Posterior vena cava (tissue), 2 donors: ENCODE measurements around the gene MUL1. TPM values are rescaled to one million over a fixed set of nuclear protein-coding genes. Genes with fewer than 3 reads are reported as not detected.

ENCODE experiments used
- DNase-seq: peaks from one replicate; pipeline ENCODE4 v3.0.0-alpha.2; 2020; ENCODE audit warnings: low spot score
- intact Hi-C, 2 donors: fragments of 100-400 bp; cut with DNase I; formaldehyde crosslinking; loops; one replicate each; pipeline versions ENCODE4 v1.14.1 to v1.14.2; 2022 to 2023
- long read RNA-seq, 2 donors: library from polyadenylated mRNA; unstranded; transcript quantifications; one replicate each; pipeline ENCODE4 v2.0.0, GENCODE V29; 2020 to 2021
- total RNA-seq, 2 donors: library from RNA; stranded (reverse); fragmentation: NEBNext Ultra II Directional; extraction: Animal tissue kit (Norgen Biotek cat#: 25700); gene quantifications; one replicate each; pipeline ENCODE4 v1.2.1, GENCODE V29; 2021
- donor health status: DM: yes; HTN: yes; CAD: no.
- donor health status: DM: yes; HTN: yes; CAD: no.

Gene MUL1
- total RNA-seq, result 10 to 100 TPM; 20.9 to 21.7 TPM
- long read RNA-seq, donor 1, transcript MUL1-201 (4 exons, 2,438 nt), result major isoform, 20 of 24 reads
- long read RNA-seq, donor 1, partial matches to known transcripts, result 0 of 24 reads
- long read RNA-seq, donor 1, other reads (novel, unspliced or antisense), result 4 of 24 reads
- long read RNA-seq, donor 2, transcript MUL1-201 (4 exons, 2,438 nt), result major isoform, 99 of 107 reads
- long read RNA-seq, donor 2, partial matches to known transcripts, result 2 of 107 reads
- long read RNA-seq, donor 2, other reads (novel, unspliced or antisense), result 6 of 107 reads

- peak; percentile 99 for DNase-seq
- intact Hi-C loops, result no loop called here
Observed at GRCh38 chr1:20507564-20508410, at the start of gene MUL1. Gene MUL1 (minus strand): TSS chr1:20508151. CDS start chr1:20508024, 127 bp downstream.

- no peak for DNase-seq
Observed at GRCh38 chr1:20555758-20556120, 47.8 kb upstream of the MUL1 start.

GRCh38 chr1:20555025-20555757 is 47.2 kb upstream of the MUL1 start:
- no peak for DNase-seq
- intact Hi-C loops, result no loop called here

More at GRCh38 chr1:20555758-20556120, 47.8 kb upstream of the MUL1 start:
- intact Hi-C loops, result no loop called here

GRCh38 chr1:20552728-20553445 is 44.9 kb upstream of the MUL1 start:
- intact Hi-C loops, result no loop called here
- no peak for DNase-seq

- DNase-seq, result peak; percentile 95
- intact Hi-C loops, result no loop called here
Observed at GRCh38 chr1:20551945-20552727, 44.2 kb upstream of the MUL1 start, which contains the start of gene FAM43B. Gene FAM43B (plus strand): TSS chr1:20552573. CDS start chr1:20552974, 401 bp downstream.

GRCh38 chr1:20551161-20551560 is 43.2 kb upstream of the MUL1 start:
- peak; percentile 83 for DNase-seq
- intact Hi-C loops, result no loop called here

GRCh38 chr1:20546637-20547036 is 38.7 kb upstream of the MUL1 start:
- intact Hi-C loops, result no loop called here

GRCh38 chr1:20540281-20540680 is 32.3 kb upstream of the MUL1 start:
- no peak for DNase-seq
- intact Hi-C loops, result no loop called here

More at GRCh38 chr1:20546637-20547036, 38.7 kb upstream of the MUL1 start:
- DNase-seq, result no peak

- no peak for DNase-seq
- intact Hi-C loops, result no loop called here
Observed at GRCh38 chr1:20538760-20539551, 31.0 kb upstream of the MUL1 start.

- DNase-seq, result no peak
- intact Hi-C loops, result no loop called here
Observed at GRCh38 chr1:20538227-20538626, 30.3 kb upstream of the MUL1 start.

- no peak for DNase-seq
- intact Hi-C loops, result no loop called here
Observed at GRCh38 chr1:20534659-20535417, 26.9 kb upstream of the MUL1 start.

GRCh38 chr1:20533635-20534034 is 25.7 kb upstream of the MUL1 start:
- DNase-seq, result no peak
- intact Hi-C loops, result no loop called here

GRCh38 chr1:20530901-20531300 is 22.9 kb upstream of the MUL1 start:
- no peak for DNase-seq
- intact Hi-C loops, result no loop called here

GRCh38 chr1:20530306-20530705 is 22.4 kb upstream of the MUL1 start:
- intact Hi-C loops, result no loop called here
- no peak for DNase-seq

GRCh38 chr1:20528221-20528620 is 20.3 kb upstream of the MUL1 start:
- DNase-seq, result no peak
- intact Hi-C loops, result no loop called here

GRCh38 chr1:20526267-20526666 is 18.3 kb upstream of the MUL1 start:
- intact Hi-C loops, result no loop called here
- DNase-seq, result no peak
